ENCODE data around the gene LGALS1.

The LGALS1 gene

DNA sequence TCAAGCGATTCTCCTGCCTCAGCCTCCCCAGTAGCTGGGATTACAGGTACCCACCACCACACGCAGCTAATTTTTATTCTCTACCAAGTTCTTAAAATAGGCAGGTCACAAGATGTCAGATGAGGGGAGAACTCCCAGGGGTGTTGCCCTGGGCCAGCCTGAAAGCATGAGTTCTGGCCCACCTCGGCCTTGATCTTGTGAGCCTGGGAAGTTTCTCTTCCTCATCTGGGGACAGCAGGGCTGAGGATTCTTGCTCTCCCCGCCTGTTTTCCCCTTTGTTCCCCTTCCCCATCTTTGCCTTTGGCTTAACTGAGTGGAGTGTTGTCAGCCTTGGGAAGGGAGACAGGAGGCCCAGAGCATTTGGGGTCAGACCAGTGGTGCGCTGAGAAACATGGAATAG is 13.4 kb upstream of the LGALS1 start:
- DNase-seq (ENCODE audit: low spot score) = peak; percentile 63

DNA sequence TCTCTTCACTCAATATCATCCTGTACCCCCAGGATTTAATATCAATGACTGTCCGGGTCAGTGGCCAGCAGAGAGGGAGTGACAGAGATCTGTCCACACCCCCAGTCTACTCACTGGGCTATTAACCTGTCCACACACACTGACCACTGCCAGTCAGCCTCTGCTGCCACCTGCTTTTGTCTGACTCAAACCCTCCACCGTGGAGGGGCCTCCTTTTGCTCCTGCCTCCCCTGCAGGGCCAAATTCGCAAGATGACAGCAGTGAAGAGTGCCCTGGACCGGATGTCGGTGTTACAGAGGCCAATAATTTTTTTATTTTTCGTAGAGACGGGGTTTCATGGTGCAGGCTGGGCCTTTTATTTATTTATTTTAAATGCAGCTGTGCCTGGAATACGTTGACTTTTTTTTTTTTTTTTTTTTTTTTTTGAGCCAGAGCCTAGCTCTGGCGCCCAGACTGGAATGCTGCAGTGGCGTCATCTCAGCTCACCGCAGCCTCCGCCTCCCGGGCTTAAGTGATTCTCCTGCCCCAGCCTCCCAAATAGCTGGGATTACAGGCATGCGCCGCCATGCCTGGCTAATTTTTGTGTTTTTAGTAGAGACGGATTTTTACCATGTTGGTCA is 11.8 kb upstream of the LGALS1 start:
- DNase-seq (ENCODE audit: low spot score) = no peak

DNA sequence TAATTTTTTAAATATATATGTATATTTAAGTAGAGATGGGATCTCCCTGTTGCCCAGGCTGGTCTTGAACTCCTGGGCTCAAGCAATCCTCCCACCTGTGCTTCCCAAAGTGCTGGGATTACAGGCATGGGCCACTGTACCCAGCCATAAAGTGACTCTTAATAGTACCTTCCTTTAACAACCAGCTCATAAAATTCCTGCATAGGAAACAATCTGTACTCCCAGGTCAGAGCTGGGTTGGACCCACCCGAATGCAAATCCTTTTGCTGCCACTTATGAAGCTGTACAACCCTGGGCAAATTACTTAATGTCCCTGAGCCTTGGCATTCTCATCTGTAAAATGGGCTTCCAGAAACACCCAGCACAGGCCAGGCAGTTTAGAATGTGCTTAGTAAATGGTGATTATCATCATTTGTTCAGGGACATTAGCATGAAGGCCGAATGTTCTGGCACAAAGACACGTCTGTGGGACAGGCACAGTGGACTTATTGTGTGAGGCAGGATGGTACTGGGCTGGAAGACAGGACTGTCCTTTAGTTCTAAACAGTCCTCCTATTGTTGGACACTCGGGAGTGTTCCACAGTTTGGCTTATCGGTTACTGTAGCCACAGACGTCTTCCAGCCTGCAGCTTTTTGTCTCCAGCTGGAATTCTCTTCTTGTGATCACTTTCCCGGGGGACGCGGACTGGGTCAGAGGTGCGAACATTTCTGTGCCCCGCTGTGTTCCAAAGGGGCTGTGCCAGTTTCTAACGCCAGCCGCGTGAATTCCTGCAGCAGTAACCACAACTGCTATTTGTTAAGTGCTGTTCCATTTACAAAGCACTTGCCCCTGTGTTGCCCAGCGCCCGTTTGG is 11.0 kb upstream of the LGALS1 start:
- peak; percentile 99 for DNase-seq (ENCODE audit: low spot score)

DNA sequence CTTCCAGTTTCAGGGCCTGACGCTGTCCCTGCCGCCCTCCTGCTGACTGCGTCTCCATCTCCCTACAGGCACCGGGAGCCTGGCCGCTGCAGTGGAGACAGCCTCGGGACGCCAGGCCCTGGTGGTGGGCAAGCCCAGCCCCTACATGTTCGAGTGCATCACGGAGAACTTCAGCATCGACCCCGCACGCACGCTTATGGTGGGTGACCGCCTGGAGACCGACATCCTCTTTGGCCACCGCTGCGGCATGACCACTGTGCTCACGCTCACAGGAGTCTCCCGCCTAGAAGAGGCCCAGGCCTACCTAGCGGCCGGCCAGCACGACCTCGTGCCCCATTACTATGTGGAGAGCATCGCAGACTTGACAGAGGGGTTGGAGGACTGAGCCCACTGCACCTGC is 9.9 kb upstream of the LGALS1 start:
- no peak for DNase-seq (ENCODE audit: low spot score)

DNA sequence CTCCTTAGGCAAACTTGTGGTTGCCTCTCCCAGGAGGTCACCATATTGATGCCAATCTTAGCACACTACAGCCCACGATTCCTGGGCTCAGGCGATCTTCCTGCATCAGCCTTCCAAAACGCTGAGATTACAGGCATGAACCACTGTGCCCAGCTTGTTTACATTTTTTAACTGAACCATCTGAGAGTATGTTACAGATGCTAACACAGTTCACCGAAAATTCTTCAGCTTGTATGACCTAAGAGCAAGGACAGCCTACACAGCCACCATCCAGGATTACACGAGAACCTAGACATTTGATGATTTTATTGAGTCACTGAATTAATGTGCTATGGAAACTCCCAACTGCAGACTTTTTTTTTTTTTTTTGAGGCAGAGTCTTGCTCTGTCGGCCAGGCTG is 5.8 kb upstream of the LGALS1 start:
- no peak for DNase-seq (ENCODE audit: low spot score)

DNA sequence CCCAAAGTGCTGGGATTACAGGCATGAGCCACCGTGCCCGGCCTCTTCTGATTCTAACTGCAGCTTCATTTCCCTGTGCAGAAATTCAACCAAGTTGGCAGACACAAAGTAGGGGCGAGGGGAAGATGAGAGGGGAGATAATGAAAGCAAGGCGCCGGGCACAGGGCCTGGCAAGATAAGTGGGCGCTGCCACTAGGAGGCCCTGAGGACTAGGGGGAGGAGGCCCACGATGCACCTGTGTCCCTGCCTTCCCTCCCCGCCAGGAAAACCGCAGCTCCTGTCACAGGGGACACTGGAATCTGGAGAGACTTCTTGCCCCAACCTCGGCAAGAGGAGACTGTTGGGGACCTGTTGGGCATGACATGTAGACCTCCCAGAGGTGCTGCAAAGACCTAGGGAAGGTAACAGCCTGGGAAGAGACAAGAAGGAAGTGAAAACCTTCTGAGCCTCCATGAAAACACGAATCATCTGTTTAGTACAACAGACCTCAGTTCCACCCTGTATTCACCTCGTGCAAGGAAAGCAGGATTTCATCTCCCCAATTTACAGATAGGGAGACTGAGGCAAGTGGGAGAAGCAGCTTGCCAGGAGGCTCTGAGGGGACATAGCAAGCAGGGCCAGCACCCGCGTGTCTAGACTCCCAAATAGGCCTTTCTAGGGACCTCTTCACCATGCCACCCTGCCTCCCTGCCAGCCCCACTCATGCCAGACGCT is 3.1 kb upstream of the LGALS1 start:
- no peak for DNase-seq (ENCODE audit: low spot score)

DNA sequence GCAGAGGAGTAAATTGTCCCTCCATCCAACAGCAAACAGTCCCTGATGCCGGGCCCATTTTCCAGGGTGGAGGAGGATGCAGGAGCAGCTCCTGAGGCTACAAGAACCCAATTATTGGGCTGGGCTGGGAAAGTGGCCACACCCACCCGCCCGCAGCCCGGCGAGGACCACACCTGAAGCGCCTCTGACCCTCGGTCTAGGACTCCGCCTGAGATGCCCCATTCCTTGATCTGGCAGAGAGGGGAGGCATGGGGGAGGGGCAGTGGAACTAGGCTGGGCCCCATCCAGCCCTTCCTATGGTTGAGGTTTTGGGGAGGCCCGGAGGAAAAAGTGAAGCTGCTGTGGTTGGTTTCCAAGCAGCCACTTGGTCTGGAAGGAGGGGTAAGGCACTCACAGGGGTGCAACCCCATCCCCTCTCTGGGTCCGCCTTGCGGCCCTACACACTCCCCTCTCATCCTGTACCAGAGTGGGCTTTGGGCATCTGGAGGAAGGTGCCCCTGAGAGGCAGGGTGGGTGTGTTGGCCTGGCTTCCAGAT is 2.4 kb upstream of the LGALS1 start:
- DNase-seq (ENCODE audit: low spot score) = no peak

DNA sequence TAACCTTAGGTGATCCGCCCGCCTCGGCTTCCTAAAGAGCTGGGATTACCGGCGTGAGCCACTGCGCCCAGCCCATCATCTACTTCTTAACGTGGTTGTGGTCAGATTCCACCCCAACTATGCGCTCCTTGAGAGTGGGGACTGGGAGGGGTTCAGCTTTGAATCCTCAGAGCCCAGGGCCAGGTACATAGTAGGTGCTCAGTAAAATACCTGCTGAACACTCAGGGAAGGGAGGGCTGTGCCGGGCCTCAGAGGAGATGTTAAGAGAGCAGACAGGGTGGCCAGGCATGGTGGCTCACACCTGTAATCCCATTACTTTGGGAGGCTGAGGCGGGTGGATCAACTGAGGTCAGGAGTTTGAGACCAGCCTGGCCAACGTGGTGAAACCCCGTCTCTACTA is 1.2 kb upstream of the LGALS1 start:
- no peak for DNase-seq (ENCODE audit: low spot score)

DNA sequence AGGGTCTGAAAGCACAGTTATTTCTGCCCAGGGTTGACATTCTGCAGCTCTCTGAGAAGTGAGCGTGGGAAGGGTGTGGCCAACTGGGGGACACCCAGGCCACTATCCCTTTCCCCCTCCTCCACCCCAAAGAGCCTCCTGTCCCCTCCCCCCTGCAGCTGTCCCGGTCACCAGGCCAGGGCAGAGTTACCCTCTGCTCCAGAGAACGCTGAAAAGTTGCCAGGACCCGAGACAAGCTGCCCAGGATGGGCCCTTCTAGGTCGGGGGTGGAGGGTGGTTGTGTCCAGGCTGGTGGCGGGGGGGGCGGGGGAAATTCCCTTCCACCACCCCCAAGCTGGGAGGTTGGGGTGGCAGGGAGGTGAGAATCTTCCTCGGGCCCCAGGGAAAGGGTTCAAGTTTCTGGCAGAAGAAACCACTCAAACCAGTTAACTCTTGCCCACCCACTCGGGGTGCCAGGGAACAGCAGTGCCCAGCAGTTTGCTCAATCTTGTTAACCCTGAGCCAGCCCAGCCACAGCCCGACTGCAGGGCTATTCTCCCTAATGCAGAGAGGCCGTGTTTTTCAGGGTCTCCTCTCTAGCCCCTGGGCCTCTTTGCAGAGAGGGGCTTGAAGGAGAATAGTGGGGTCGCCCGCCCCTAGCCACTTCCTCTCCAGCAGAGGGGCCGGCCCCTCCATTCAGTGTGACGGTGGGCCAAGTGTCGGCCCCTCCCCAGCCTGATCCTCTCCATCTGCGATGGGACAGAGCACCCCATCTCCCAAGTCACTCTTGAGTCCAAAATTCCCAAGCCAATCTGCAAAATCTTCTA is 697 bp downstream of the LGALS1 start:
- peak; percentile 43 for DNase-seq (ENCODE audit: low spot score)

DNA sequence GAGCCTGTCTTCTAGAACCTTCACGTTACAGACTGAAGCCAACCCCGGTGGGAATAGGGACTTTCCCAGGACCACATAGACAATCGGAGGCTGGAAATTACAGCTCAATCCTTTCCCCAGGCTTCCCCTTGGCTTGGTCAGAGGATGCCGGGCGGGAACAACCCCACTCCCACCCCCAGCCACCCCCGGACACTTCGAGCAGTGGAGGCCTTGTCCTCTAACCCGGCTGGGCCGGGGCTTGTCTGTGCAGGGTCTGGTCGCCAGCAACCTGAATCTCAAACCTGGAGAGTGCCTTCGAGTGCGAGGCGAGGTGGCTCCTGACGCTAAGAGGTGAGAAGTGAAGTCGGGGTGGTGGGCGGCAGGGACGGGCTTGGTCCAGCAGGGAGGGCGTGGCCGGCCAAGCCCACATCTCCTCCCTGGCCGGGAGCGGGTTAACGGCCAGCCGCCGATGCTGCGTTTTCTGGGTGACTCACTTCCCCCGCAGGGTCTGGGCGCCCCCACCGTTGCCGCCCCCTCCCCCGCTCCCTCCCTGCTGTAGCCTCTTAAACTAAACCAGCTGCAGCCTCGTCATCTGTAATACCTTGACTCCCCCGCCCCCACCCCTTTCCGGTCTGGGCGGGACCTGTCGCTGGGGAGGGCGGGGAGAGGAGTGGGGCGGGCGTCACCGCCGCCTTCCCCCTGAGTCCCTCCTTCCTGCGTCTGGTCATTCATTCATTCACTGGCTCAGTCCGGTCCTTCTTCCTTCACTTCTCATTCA is 1.5 kb downstream of the LGALS1 start:
- peak; percentile 50 for DNase-seq (ENCODE audit: low spot score)

DNA sequence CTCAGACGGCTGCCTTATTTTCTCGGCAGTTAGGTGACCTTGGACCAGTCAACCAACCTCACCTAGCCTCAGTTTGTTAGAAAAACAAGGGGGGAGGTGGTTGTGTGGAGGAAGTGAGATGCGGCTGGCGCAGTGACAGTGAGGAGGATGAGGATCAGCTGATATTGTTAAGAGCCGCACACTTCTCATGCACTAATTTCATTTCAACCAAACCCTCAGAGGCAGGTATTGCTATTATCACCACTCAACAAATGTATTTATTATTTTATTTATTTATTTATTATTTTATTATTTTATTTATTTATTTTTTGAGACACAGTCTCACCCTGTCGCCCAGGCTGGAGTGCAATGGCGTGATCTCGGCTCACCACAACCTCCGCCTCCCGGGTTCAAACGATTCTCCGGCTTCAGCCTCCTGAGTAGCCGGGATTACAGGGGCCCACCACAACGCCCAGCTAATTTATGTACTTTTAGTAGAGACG is 2.1 kb downstream of the LGALS1 start:
- peak; percentile 56 for DNase-seq (ENCODE audit: low spot score)

DNA sequence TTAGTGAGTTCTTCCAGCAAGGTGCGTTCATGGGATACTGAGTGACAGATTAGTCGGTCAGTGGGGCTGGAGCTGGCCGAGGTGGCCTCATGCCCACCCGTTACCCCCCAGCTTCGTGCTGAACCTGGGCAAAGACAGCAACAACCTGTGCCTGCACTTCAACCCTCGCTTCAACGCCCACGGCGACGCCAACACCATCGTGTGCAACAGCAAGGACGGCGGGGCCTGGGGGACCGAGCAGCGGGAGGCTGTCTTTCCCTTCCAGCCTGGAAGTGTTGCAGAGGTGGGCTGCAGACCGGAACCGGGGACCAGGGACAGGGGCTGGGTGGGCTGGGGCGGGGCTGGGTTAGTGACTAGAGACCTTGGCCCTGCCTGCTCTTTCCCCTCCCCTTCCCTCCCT is 2.9 kb downstream of the LGALS1 start:
- DNase-seq (ENCODE audit: low spot score) = no peak

DNA sequence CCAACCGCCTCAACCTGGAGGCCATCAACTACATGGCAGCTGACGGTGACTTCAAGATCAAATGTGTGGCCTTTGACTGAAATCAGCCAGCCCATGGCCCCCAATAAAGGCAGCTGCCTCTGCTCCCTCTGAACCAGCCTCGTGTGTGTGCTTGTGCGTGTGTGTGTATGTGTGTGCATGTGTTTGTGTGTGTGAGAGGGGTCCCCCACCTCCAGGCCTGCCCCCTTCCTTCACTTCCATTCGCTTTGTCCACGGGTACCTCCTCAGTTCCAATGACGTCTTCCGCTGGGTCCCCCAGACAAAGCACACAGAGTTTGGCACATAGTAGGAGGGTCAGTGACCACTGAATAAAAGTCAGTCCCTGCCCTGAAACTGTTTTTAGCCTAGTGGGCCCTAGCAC is 4.2 kb downstream of the LGALS1 start:
- no peak for DNase-seq (ENCODE audit: low spot score)

DNA sequence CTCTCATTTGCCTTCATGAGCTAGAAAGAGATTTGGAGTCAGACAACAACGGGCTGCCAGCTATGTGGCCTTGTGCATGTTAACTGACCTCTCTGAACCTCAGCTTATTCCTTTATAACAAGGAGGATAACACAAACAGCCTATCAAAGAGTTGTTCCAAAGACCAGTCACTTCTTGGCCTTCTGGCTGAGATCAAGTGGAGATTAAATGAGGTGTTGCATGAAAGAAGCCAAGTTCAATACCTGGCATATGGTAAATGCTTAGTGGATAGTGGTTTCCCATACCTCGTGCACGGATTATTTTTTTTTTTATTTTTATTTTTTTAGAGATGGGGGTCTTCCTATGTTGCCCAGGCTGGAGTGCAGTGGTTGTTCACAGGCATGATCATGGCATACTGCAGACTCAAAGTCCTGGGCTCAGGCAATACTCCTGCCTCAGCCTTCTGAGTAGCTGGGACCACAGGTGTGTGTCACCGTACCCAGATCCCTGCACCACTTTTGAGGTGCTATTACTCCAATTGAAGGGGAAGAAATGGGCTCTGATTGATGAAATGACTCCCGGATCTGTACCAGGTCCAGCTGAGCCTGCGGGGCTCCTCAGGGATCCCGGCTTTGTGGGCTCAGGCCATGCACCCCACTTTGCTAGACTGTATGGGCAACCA is 4.9 kb downstream of the LGALS1 start:
- no peak for DNase-seq (ENCODE audit: low spot score)

DNA sequence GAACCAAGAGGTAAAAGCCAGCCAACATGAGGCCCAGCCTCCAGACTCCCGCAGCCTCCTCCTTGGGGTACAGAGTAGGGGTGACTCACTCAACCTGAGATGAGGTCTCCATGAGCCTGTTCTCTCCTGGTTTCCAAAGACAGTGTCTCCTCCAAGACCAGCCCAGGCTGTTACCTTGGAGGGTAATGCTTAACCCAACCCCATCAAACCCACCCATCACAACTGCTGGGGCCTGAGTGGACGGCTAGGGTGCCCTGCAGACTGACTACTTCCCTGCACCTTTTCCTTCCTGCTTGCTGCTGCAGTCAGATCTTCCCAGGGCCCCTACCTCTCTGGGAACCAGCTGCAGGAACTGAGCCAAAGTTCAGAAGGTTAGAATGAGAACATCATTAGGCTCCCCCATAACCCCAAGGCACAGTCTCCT is 5.6 kb downstream of the LGALS1 start:
- DNase-seq (ENCODE audit: low spot score) = no peak

DNA sequence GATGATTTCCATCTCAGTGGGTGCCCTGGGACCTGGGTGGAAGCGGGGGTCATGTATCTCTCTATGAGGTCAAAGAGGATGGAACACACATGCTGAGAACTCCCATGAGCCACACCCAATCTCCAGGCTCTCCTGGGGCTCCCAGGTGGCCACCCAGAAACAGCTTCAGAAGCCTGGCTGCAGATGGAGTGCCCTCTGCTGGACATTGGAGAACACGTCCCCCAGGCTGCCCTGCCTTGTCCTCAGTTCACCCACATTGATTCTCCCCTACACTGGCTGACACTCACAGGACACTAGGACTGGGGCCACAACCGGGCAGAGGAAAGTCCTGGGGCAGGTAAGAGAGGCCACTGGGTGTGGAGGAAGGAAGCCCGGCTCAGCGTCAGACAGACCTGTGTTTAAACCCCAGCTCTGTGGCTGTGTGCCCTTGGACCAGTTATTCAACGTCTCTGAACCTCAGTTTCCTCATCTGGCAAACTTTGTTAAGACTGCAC is 6.2 kb downstream of the LGALS1 start:
- DNase-seq (ENCODE audit: low spot score) = peak; percentile 66

DNA sequence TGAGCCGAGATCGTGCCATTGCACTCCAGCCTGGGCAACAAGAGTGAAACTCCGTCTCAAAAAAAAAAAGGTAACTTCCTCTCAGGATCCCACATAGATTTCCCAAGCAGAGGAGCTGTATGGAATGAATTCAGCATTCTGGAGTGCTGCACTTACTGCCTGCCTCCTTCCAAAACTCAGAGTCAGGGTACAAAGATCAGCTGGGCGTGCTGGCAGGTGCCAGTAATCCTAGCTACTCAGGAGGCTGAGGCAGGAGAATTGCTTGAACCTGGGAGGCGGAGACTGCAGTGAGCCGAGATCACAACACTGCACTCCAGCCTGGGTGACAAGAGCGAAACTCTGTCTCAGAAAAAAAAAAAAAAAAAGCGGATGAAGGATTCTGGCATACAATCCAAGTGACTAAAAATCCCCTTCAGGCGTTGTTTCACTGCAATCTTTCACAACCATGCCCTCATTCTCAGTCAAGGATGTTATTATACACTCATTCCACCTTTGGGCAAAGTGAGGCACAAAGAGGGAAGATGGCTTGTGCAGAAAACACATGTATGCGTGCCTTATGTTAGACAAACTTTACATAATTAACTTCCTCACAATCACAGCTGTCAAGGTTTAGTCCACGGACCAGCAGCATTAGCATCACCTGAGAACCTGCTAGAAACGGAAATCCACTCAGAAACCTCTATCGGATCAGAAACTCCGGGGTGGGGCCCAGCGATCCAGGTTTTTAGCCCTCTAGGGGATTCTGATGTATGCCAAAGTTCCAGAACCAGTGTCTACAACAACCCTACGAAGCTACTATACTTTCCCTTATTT is 9.6 kb downstream of the LGALS1 start:
- DNase-seq (ENCODE audit: low spot score) = no peak

DNA sequence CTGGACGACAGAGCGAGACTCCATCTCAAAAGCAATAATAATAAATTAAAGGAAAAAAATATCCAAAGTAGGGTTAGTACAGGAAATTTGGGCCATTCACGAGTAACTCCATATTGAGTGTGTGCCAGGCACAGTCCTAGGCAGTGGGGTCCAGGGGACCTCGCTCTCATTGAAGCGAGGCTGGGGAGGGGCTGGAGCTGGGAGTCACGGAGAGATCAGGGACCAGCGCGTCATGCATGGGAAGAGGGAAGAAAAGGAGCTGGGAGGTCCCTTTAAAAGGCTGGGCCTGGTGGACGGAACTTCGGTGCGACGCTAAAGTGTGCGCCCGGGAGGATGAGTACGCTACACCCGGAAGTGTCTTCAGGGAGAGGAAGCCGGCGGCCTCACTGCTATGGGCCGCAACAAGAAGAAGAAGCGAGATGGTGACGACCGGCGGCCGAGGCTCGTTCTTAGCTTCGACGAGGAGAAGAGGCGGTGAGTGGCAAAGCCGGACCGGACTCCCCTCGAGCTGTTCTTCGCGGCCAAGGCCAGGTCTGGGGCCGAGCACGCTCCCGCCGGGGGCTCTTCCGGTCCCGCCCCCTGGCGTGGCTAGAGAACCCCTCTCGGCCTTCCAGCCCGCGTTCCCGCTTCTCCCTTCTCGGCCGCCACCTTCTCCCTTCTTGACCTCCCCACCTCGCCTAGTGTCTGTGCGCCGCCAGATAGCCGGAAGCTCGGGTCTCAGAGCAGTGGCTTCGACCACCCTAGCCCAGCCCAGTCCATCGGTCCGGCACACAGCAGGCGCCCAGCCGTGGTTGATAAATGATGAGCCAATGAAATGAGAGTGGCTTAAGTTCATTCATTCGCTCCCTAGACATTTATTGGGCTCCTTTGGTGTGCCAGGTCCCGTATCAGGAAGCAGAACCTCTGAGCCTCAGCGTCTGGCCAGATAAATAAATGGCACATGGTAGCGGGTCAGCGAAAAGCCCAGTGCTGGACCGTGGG is 10.9 kb downstream of the LGALS1 start, which contains the start of gene NOL12:
Gene NOL12, plus strand, starts transcription at position 342 of the 981 bp plus-strand sequence. Its CDS starts 50 bp downstream, at position 392.
- peak; percentile 86 for DNase-seq (ENCODE audit: low spot score)

Data from pons (tissue), 1 donor.